Measurements from ENCODE around the gene CLIC4. TPM values are rescaled to one million over a fixed set of nuclear protein-coding genes. Genes with fewer than 3 reads are reported as not detected.

The CLIC4 gene
- total RNA-seq, 1 experiment from 2014 or later: 230 TPM

DNA sequence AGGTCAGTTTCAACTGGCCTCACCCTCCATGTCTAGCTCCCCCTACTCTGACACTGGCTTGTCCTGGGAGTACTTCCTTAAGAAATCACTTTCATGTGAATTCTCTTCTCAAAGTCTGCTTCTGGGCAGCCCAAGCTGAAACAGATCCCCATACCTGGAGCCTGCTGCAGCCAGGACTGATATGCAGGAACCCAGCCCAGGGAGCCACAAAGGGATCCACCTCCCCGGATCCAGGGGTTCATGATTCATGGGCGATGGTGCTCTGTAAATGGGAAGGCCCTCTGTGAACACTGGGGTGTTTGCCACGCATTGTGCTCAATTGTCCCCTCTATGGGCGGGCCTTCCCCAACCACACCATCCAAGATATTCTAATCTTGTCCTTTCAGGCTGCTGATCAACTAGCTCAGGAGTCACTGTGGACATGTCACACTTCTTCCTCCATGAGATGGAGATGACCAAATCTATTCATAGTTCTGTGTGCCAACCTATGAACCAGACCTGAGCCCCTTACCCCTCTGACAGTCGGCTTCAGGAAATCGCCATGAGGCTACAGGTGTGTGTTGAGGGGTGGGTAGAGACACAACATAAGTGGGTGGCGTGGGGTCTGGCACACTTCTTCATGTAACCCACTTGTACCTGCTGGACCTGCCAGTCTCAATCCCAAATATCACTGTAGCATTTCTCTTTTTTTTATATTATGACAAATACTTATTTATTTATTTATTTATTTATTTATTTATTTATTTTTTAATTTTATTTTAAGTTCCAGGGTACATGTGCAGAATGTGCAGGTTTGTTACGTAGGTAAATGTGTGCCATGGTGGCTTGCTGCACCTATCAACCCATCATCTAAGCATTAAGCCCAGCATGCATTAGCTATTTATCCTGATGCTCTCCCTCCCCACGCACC is 143.1 kb downstream of the CLIC4 start:
- Histone ChIP-seq H2BK15ac (ENCODE audit: low read depth, low read length) (no peak overlapping the region; the same call in 1 of the 2 replicates), H3K56ac (ENCODE audit: insufficient read length, low read depth, low read length) (no peak overlapping the region), H3K4me1 (ENCODE audit: insufficient read depth, low read length) (no peaks in the 10 kb centered on the region), H3K79me2 (ENCODE audit: insufficient read depth, low read length) (no peaks in the 10 kb centered on the region), H3K18ac (ENCODE audit: insufficient read length, low read depth, low read length) (no peak overlapping the region), H3K23ac (ENCODE audit: insufficient read length, low read depth, low read length) (no peak overlapping the region), H3K79me1 (ENCODE audit: insufficient read depth, low read depth, low read length, poor library complexity, severe bottlenecking) (no peaks in the 10 kb centered on the region), H2BK120ac (ENCODE audit: low read depth, low read length, poor library complexity, severe bottlenecking) (no peak overlapping the region), H3T11ph (ENCODE audit: low read length) (no peak overlapping the region), H3K4ac (ENCODE audit: low read depth, low read length) (no peak overlapping the region), H4K20me1 (ENCODE audit: control insufficient read depth, insufficient read depth, insufficient read length) (no peaks in the 10 kb centered on the region), H2AK5ac (ENCODE audit: insufficient read length, low read length) (no peak overlapping the region), H3K27me3 (ENCODE audit: insufficient read depth, low read length) (no peaks in the 10 kb centered on the region), H3K4me2 (ENCODE audit: insufficient read depth, insufficient read length, low read length) (no peak overlapping the region), H3K23me2 (ENCODE audit: insufficient read length, low read depth, low read length, poor library complexity, severe bottlenecking) (no peaks in the 10 kb centered on the region), H4K8ac (replicated peaks; ENCODE audit: insufficient read length, low read depth, low read length) (no peak overlapping the region), H4K91ac (ENCODE audit: insufficient read length, low read depth, low read length) (no peak overlapping the region), H3K14ac (ENCODE audit: insufficient read depth, low read length) (no peak overlapping the region), H4K5ac (ENCODE audit: insufficient read length, low read depth, low read length) (no peak overlapping the region), H2BK20ac (ENCODE audit: low read depth, low read length, poor library complexity, severe bottlenecking) (no peak overlapping the region), H3K9ac (ENCODE audit: extremely low read depth, insufficient read length, low read length) (no peak overlapping the region), H2AFZ (ENCODE audit: low read length) (no peak overlapping the region), H2BK12ac (ENCODE audit: insufficient read length, low read depth, low read length) (no peak overlapping the region), H2BK5ac (ENCODE audit: insufficient read length, low read length) (no peak overlapping the region), H3K27ac (ENCODE audit: insufficient read length, low read depth, low read length) (no peak overlapping the region), H3K9me3 (ENCODE audit: control insufficient read depth, low read depth, low read length) (peaks cover 4% of the 10 kb centered on the region)
- no peak for DNase-seq
- peaks cover 5 to 14% (median 5%) of the 10 kb centered on the region in 3 experiments; a peak in 6 of 7 replicates for H3K36me3 Mint-ChIP-seq (ENCODE audit: insufficient read depth in 1 of 3, low read depth in 3 of 3)
- no peak overlapping the region for H3K4me3 Mint-ChIP-seq
- TF ChIP-seq, protein P1, sequence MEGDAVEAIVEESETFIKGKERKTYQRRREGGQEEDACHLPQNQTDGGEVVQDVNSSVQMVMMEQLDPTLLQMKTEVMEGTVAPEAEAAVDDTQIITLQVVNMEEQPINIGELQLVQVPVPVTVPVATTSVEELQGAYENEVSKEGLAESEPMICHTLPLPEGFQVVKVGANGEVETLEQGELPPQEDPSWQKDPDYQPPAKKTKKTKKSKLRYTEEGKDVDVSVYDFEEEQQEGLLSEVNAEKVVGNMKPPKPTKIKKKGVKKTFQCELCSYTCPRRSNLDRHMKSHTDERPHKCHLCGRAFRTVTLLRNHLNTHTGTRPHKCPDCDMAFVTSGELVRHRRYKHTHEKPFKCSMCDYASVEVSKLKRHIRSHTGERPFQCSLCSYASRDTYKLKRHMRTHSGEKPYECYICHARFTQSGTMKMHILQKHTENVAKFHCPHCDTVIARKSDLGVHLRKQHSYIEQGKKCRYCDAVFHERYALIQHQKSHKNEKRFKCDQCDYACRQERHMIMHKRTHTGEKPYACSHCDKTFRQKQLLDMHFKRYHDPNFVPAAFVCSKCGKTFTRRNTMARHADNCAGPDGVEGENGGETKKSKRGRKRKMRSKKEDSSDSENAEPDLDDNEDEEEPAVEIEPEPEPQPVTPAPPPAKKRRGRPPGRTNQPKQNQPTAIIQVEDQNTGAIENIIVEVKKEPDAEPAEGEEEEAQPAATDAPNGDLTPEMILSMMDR (conservative IDR thresholded peaks at IDR 0.05): no peak
- peaks cover 16% of the 10 kb centered on the region for H3K27me3 Mint-ChIP-seq (ENCODE audit: low read depth)
- no peak overlapping the region for H3K27ac Mint-ChIP-seq
- no CpG with 5 or more reads among the region's 9 CpGs for WGBS (ENCODE audit: extremely low coverage, insufficient read length, low lambda C conversion rate)
- H3K9me3 Mint-ChIP-seq: peaks cover 26% of the 10 kb centered on the region in 2 experiments
- H3K4me1 Mint-ChIP-seq: no peaks in the 10 kb centered on the region

Measured in H9 (cell line).